ENCODE results near the gene PTPRN2. TPM values are rescaled to one million over a fixed set of nuclear protein-coding genes. Genes with fewer than 3 reads are reported as not detected.

PTPRN2 gene
- total and polyA plus RNA-seq, 2 donors from 2014 or later = 4.8 to 6.2 TPM

DNA sequence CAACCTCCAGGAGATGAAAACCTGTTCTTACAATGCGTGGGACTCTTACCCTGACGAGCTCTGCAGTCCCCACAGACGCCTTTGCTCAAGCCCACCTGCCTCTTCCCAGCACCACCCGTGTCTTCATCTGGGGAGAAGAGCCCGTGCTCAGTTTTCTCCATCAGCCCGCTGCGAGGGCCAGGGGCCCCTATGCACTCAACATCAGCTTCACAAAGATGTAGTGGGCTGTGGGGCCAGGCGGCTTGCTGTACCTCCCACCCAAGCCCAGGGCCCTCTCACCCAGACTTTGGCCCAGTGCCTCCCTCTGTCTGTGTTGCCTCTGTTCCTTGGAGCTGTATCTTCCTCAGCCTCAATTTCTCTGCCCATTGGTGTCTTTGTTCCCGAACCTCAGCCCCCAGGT is 814.3 kb downstream of the PTPRN2 start:
- intact Hi-C loops (cut with DNase I) = no loop called here

DNA sequence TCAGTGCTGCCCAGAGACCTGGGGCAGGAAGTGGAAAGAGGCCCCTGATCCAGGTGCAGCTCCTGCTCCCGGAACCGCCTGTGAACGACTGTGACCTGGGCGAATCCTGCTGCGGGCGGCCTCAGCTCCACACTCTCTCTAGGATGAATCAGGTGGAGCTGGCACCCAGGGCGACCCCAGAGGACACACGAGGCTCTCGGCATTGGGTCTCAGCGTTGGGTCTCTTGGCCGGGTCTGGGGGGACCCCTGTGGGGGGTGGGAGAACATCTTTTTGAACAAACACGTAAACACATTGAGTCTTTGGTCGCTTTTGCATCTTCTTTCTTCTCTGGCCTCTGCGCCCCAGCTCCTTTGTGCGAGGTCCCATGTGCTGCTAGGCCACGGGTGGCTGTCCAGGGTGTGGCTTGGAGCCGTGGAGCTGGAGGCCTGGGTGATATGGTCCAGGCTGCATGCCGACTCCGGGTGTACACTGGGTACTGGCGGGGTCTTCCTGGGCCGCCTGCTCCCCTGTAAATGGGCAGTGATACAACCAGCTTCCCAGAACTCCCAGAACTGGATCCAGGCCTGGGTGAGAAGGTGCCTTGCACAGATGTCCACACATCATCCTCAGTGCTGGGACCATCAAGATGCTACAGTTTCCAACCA is 815.0 kb downstream of the PTPRN2 start:
- intact Hi-C loops (cut with DNase I) = no loop called here
- H3K27me3 ChIP-seq (ENCODE audit: control insufficient read depth, insufficient read depth, low read length) = peaks cover 8% of the 10 kb centered on the region
- no peaks in the 10 kb centered on the region for H3K36me3 ChIP-seq (ENCODE audit: control insufficient read depth in 2 of 3, insufficient read depth in 3 of 3, low read length in 3 of 3)
- no peak overlapping the region for H3K27ac ChIP-seq (ENCODE audit: low read depth in 2 of 2, low read length in 2 of 2)
- H3K4me1 ChIP-seq (ENCODE audit: control insufficient read depth in 2 of 3, insufficient read depth in 2 of 3, low read depth in 1 of 3, low read length in 3 of 3) = no peaks in the 10 kb centered on the region
- TF ChIP-seq, protein P1, sequence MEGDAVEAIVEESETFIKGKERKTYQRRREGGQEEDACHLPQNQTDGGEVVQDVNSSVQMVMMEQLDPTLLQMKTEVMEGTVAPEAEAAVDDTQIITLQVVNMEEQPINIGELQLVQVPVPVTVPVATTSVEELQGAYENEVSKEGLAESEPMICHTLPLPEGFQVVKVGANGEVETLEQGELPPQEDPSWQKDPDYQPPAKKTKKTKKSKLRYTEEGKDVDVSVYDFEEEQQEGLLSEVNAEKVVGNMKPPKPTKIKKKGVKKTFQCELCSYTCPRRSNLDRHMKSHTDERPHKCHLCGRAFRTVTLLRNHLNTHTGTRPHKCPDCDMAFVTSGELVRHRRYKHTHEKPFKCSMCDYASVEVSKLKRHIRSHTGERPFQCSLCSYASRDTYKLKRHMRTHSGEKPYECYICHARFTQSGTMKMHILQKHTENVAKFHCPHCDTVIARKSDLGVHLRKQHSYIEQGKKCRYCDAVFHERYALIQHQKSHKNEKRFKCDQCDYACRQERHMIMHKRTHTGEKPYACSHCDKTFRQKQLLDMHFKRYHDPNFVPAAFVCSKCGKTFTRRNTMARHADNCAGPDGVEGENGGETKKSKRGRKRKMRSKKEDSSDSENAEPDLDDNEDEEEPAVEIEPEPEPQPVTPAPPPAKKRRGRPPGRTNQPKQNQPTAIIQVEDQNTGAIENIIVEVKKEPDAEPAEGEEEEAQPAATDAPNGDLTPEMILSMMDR (IDR thresholded peaks at IDR 0.05; ENCODE audit: borderline replicate concordance, extremely low read depth, insufficient read depth) = no peak
- no peak overlapping the region for H3K4me3 ChIP-seq (ENCODE audit: low read length in 3 of 3)
- peak in 1 of 5 donors; percentile 54 for DNase-seq
- H3K9ac ChIP-seq (ENCODE audit: low read length in 3 of 3) = no peak overlapping the region
- H3K9me3 ChIP-seq (ENCODE audit: control insufficient read depth in 2 of 3, insufficient read depth in 1 of 3, low read length in 3 of 3) = peaks cover 0 to 7% (median 2%) of the 10 kb centered on the region in 3 donors
- FAIRE-seq = no peak

More for the DNA sequence above, 814.3 kb downstream of the PTPRN2 start:
- no peaks in the 10 kb centered on the region for H3K4me1 ChIP-seq (ENCODE audit: control insufficient read depth in 2 of 3, insufficient read depth in 2 of 3, low read depth in 1 of 3, low read length in 3 of 3)
- no peak overlapping the region for H3K9ac ChIP-seq (ENCODE audit: low read length in 3 of 3)
- DNase-seq (peak in 1 of 5 donors; percentile 51), FAIRE-seq (no peak)
- TF ChIP-seq, protein P1 (IDR thresholded peaks at IDR 0.05; ENCODE audit: borderline replicate concordance, extremely low read depth, insufficient read depth) = no peak
- H3K4me3 ChIP-seq (ENCODE audit: low read length in 3 of 3) = no peak overlapping the region
- no peak overlapping the region for H3K27ac ChIP-seq (ENCODE audit: low read depth in 2 of 2, low read length in 2 of 2)
- peaks cover 0 to 7% (median 2%) of the 10 kb centered on the region in 3 donors for H3K9me3 ChIP-seq (ENCODE audit: control insufficient read depth in 2 of 3, insufficient read depth in 1 of 3, low read length in 3 of 3)
- H3K36me3 ChIP-seq (ENCODE audit: control insufficient read depth in 2 of 3, insufficient read depth in 3 of 3, low read length in 3 of 3) = no peaks in the 10 kb centered on the region
- H3K27me3 ChIP-seq (ENCODE audit: control insufficient read depth, insufficient read depth, low read length) = peaks cover 8% of the 10 kb centered on the region

DNA sequence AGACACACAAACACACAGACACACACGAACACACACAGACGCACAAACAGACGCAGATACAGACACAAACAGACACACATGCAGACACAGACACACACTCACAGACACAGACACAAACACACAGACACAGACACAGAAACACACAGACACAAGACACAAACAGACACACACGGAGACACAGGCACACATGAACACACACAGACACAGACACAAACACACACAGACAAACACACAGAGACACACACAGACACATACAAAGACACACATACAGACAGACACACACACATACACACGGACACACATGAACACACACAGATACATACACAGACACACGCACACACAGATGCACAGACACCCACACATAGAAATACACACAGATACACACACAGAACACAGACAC is 815.9 kb downstream of the PTPRN2 start:
- TF ChIP-seq, protein P1 (IDR thresholded peaks at IDR 0.05; ENCODE audit: borderline replicate concordance, extremely low read depth, insufficient read depth) = no peak
- peaks cover 11% of the 10 kb centered on the region for H3K27me3 ChIP-seq (ENCODE audit: control insufficient read depth, insufficient read depth, low read length)
- no peak overlapping the region for H3K9ac ChIP-seq (ENCODE audit: low read length in 3 of 3)
- FAIRE-seq (no peak), DNase-seq (no peak)
- intact Hi-C loops (cut with DNase I) = no loop called here
- H3K9me3 ChIP-seq (ENCODE audit: control insufficient read depth in 2 of 3, insufficient read depth in 1 of 3, low read length in 3 of 3) = peaks cover 0 to 7% (median 2%) of the 10 kb centered on the region in 3 donors
- no peak overlapping the region for H3K27ac ChIP-seq (ENCODE audit: low read depth in 2 of 2, low read length in 2 of 2)
- no peaks in the 10 kb centered on the region for H3K4me1 ChIP-seq (ENCODE audit: control insufficient read depth in 2 of 3, insufficient read depth in 2 of 3, low read depth in 1 of 3, low read length in 3 of 3)
- H3K4me3 ChIP-seq (ENCODE audit: low read length in 3 of 3) = peak overlapping the region in 1 of 3 donors; percentile 17
- H3K36me3 ChIP-seq (ENCODE audit: control insufficient read depth in 2 of 3, insufficient read depth in 3 of 3, low read length in 3 of 3) = no peaks in the 10 kb centered on the region

Data from kidney (tissue), 14 donors.